Activated CD4-positive, alpha-beta T cell treated with anti-CD3 and anti-CD28 coated beads, Interleukin-2, amount 10 ng/mL, durations not matched to agents 24 days and 14 days (primary cell): ENCODE results near the gene TRPM4. TPM values are rescaled to one million over a fixed set of nuclear protein-coding genes. Genes with fewer than 3 reads are reported as not detected.
"Not testable (repeated sequence)": the region's sequence is repeated elsewhere in the genome, so short reads cannot be mapped to it uniquely, and the experiment has no call there.

Source experiments
- DNase-seq: peaks from one replicate; pipeline ENCODE4 v3.0.0; 2022
- H3K27ac Mint-ChIP-seq: one replicate; pipeline ENCODE4 v1.8.0; 2022; ENCODE audit warnings: mild to moderate bottlenecking, mixed read lengths
- H3K27me3 Mint-ChIP-seq: one replicate; pipeline ENCODE4 v1.8.0; 2022; ENCODE audit warnings: mixed read lengths
- H3K36me3 Mint-ChIP-seq: one replicate; pipeline ENCODE4 v1.8.0; 2022; ENCODE audit warnings: low read depth, mild to moderate bottlenecking, mixed read lengths
- H3K4me1 Mint-ChIP-seq: one replicate; pipeline ENCODE4 v1.8.0; 2021; ENCODE audit warnings: mixed read lengths
- H3K4me3 Mint-ChIP-seq: one replicate; pipeline ENCODE4 v1.8.0; 2022; ENCODE audit warnings: mild to moderate bottlenecking, moderate library complexity, mixed read lengths
- H3K9me3 Mint-ChIP-seq: one replicate; pipeline ENCODE4 v1.8.0; 2021; ENCODE audit warnings: mixed read lengths
- intact Hi-C: fragments of 100-400 bp; cut with micrococcal nuclease; formaldehyde crosslinking; loops from one replicate; pipeline ENCODE4 v1.15.1; 2023
- total RNA-seq: library from RNA; stranded (reverse); gene quantifications from 2 replicates; pipeline ENCODE4 v1.2.3, GENCODE V29; 2022

The TRPM4 gene
- total RNA-seq, 1 donor from 2014 or later, result 1.4 TPM

- DNase-seq, result no peak
- no peaks in the 10 kb centered on the region for H3K9me3 Mint-ChIP-seq
- peaks cover 3% of the 10 kb centered on the region for H3K27me3 Mint-ChIP-seq
- H3K4me1 Mint-ChIP-seq, result no peaks in the 10 kb centered on the region
- H3K4me3 Mint-ChIP-seq, result no peak overlapping the region
- H3K36me3 Mint-ChIP-seq, result no peaks in the 10 kb centered on the region
- H3K27ac Mint-ChIP-seq, result no peak overlapping the region
- intact Hi-C loops, result no loop called here
Observed at GRCh38 chr19:49167857-49168409, 10.3 kb downstream of the TRPM4 start.

- H3K4me3 Mint-ChIP-seq, result no peak overlapping the region
- H3K27ac Mint-ChIP-seq, result no peak overlapping the region
- DNase-seq, result no peak
- H3K9me3 Mint-ChIP-seq, result no peaks in the 10 kb centered on the region
- H3K4me1 Mint-ChIP-seq, result no peaks in the 10 kb centered on the region
- H3K27me3 Mint-ChIP-seq, result peaks cover 3% of the 10 kb centered on the region
- intact Hi-C loops, result no loop called here
- H3K36me3 Mint-ChIP-seq, result no peaks in the 10 kb centered on the region
Observed at GRCh38 chr19:49168421-49168820, 10.8 kb downstream of the TRPM4 start.

GRCh38 chr19:49173198-49173597, 15.6 kb downstream of the TRPM4 start:
- no peak overlapping the region for H3K4me3 Mint-ChIP-seq
- H3K9me3 Mint-ChIP-seq, result no peaks in the 10 kb centered on the region
- no peak overlapping the region for H3K27ac Mint-ChIP-seq
- intact Hi-C loops, result no loop called here
- DNase-seq, result no peak
- peaks cover 2% of the 10 kb centered on the region for H3K27me3 Mint-ChIP-seq
- H3K36me3 Mint-ChIP-seq, result no peaks in the 10 kb centered on the region
- peaks cover 4% of the 10 kb centered on the region for H3K4me1 Mint-ChIP-seq

- Mint-ChIP-seq H3K27me3 (no peaks in the 10 kb centered on the region), H3K4me1 (peaks cover 4% of the 10 kb centered on the region), H3K4me3 (no peak overlapping the region), H3K27ac (no peak overlapping the region), H3K9me3 (peaks cover 14% of the 10 kb centered on the region), H3K36me3 (no peaks in the 10 kb centered on the region)
- no peak for DNase-seq
- intact Hi-C loops, result no loop called here
Observed at GRCh38 chr19:49180659-49181058, 23.1 kb downstream of the TRPM4 start.

GRCh38 chr19:49182010-49182847, 24.6 kb downstream of the TRPM4 start:
- H3K36me3 Mint-ChIP-seq, H3K27me3 Mint-ChIP-seq, intact Hi-C loops, H3K4me3 Mint-ChIP-seq, H3K27ac Mint-ChIP-seq, DNase-seq, H3K4me1 Mint-ChIP-seq: not testable (repeated sequence)
- H3K9me3 Mint-ChIP-seq, result peaks cover 14% of the 10 kb centered on the region

- intact Hi-C loops, result no loop called here
- H3K4me1 Mint-ChIP-seq, result no peaks in the 10 kb centered on the region
- no peaks in the 10 kb centered on the region for H3K36me3 Mint-ChIP-seq
- H3K9me3 Mint-ChIP-seq, result peaks cover 14% of the 10 kb centered on the region
- no peak overlapping the region for H3K27ac Mint-ChIP-seq
- no peak for DNase-seq
- H3K27me3 Mint-ChIP-seq, result no peaks in the 10 kb centered on the region
- no peak overlapping the region for H3K4me3 Mint-ChIP-seq
Observed at GRCh38 chr19:49182848-49183375, 25.3 kb downstream of the TRPM4 start.

- Mint-ChIP-seq H3K9me3 (peaks cover 14% of the 10 kb centered on the region), H3K4me3 (no peak overlapping the region), H3K27ac (no peak overlapping the region), H3K27me3 (no peaks in the 10 kb centered on the region), H3K4me1 (peaks cover 6% of the 10 kb centered on the region), H3K36me3 (no peaks in the 10 kb centered on the region)
- intact Hi-C loops, result no loop called here
- DNase-seq, result no peak
Observed at GRCh38 chr19:49186108-49186507, 28.5 kb downstream of the TRPM4 start.

- intact Hi-C loops, result no loop called here
- no peak for DNase-seq
- Mint-ChIP-seq H3K9me3 (peaks cover 4% of the 10 kb centered on the region), H3K4me1 (peaks cover 6% of the 10 kb centered on the region), H3K27me3 (no peaks in the 10 kb centered on the region), H3K27ac (no peak overlapping the region), H3K36me3 (no peaks in the 10 kb centered on the region), H3K4me3 (no peak overlapping the region)
Observed at GRCh38 chr19:49188626-49189200, 31.1 kb downstream of the TRPM4 start.

- no peak overlapping the region for H3K4me3 Mint-ChIP-seq
- peaks cover 6% of the 10 kb centered on the region for H3K4me1 Mint-ChIP-seq
- H3K36me3 Mint-ChIP-seq, result no peaks in the 10 kb centered on the region
- intact Hi-C loops, result no loop called here
- no peak for DNase-seq
- H3K27me3 Mint-ChIP-seq, result no peaks in the 10 kb centered on the region
- no peaks in the 10 kb centered on the region for H3K9me3 Mint-ChIP-seq
- H3K27ac Mint-ChIP-seq, result no peak overlapping the region
Observed at GRCh38 chr19:49189259-49189658, 31.7 kb downstream of the TRPM4 start.

- intact Hi-C loops, result no loop called here
- H3K4me1 Mint-ChIP-seq, result peaks cover 6% of the 10 kb centered on the region
- no peak overlapping the region for H3K27ac Mint-ChIP-seq
- no peaks in the 10 kb centered on the region for H3K9me3 Mint-ChIP-seq
- no peak for DNase-seq
- H3K36me3 Mint-ChIP-seq, result no peaks in the 10 kb centered on the region
- H3K4me3 Mint-ChIP-seq, result no peak overlapping the region
- H3K27me3 Mint-ChIP-seq, result no peaks in the 10 kb centered on the region
Observed at GRCh38 chr19:49190781-49191180, 33.2 kb downstream of the TRPM4 start.

GRCh38 chr19:49193822-49194394, 36.3 kb downstream of the TRPM4 start:
- H3K4me3 Mint-ChIP-seq, result no peak overlapping the region
- H3K4me1 Mint-ChIP-seq, result peaks cover 6% of the 10 kb centered on the region
- H3K36me3 Mint-ChIP-seq, result no peaks in the 10 kb centered on the region
- H3K27ac Mint-ChIP-seq, result no peak overlapping the region
- DNase-seq, result no peak
- no peaks in the 10 kb centered on the region for H3K27me3 Mint-ChIP-seq
- intact Hi-C loops, result no loop called here
- no peaks in the 10 kb centered on the region for H3K9me3 Mint-ChIP-seq

- Mint-ChIP-seq H3K36me3 (no peaks in the 10 kb centered on the region), H3K4me3 (no peak overlapping the region), H3K4me1 (peaks cover 6% of the 10 kb centered on the region)
Observed at GRCh38 chr19:49194408-49194807, 36.8 kb downstream of the TRPM4 start.

GRCh38 chr19:49196527-49197240, 39.1 kb downstream of the TRPM4 start:
- no peak for DNase-seq
- intact Hi-C loops, result no loop called here
- Mint-ChIP-seq H3K4me1 (peaks cover 4% of the 10 kb centered on the region), H3K27me3 (peaks cover 3% of the 10 kb centered on the region), H3K9me3 (no peaks in the 10 kb centered on the region), H3K27ac (no peak overlapping the region), H3K36me3 (no peaks in the 10 kb centered on the region), H3K4me3 (no peak overlapping the region)

More at GRCh38 chr19:49194408-49194807, 36.8 kb downstream of the TRPM4 start:
- Mint-ChIP-seq H3K9me3 (no peaks in the 10 kb centered on the region), H3K27me3 (no peaks in the 10 kb centered on the region), H3K27ac (no peak overlapping the region)
- intact Hi-C loops, result no loop called here
- no peak for DNase-seq
